Liver (tissue), 3 donors: Measurements from ENCODE around the gene UACA.

ENCODE experiments used
- CTCF ChIP-seq: fragments of 150-350 bp; IDR thresholded peaks from 2 replicates; pipeline ENCODE4 v1.5.1; 2017; ENCODE audit warnings: improper control_type of control experiment, low read depth, low read length; ENCODE audit not compliant: missing input control
- FOXA1 ChIP-seq: IDR thresholded peaks from 2 replicates; pipeline ENCODE4 v1.6.1; 2016; ENCODE audit warnings: antibody characterized with exemption
- GABPA ChIP-seq, 2 donors: IDR thresholded peaks in 1 of 2; conservative IDR thresholded peaks in 1 of 2; 2 replicates each; pipeline ENCODE4 v1.6.1; 2016; ENCODE audit warnings: antibody characterized with exemption in 2 of 2, mild to moderate bottlenecking in 1 of 2, moderate library complexity in 1 of 2
- HNF4A ChIP-seq, 2 donors: conservative IDR thresholded peaks; 2 replicates each; pipeline ENCODE4 v1.6.1; 2016; ENCODE audit warnings: antibody characterized with exemption in 2 of 2, mild to moderate bottlenecking in 2 of 2
- JUND ChIP-seq, 2 donors: IDR thresholded peaks; 2 replicates each; pipeline ENCODE4 v1.6.1; 2016; ENCODE audit warnings: antibody characterized with exemption in 2 of 2
- MAX ChIP-seq: IDR thresholded peaks from 2 replicates; pipeline ENCODE4 v1.6.1; 2016; ENCODE audit warnings: antibody characterized with exemption
- NR2F2 ChIP-seq: IDR thresholded peaks from 2 replicates; pipeline ENCODE4 v1.6.1; 2016; ENCODE audit warnings: antibody characterized with exemption
- RAD21 ChIP-seq, 2 donors: IDR thresholded peaks; 2 replicates each; pipeline ENCODE4 v1.6.1; 2016; ENCODE audit warnings: antibody characterized with exemption in 2 of 2, mild to moderate bottlenecking in 2 of 2
- RXRA ChIP-seq, 2 donors: IDR thresholded peaks; 2 replicates each; pipeline ENCODE4 v1.6.1; 2017 to 2018; ENCODE audit warnings: antibody characterized with exemption in 2 of 2, mild to moderate bottlenecking in 1 of 2
- SP1 ChIP-seq: IDR thresholded peaks from 2 replicates; pipeline ENCODE4 v1.6.1; 2018; ENCODE audit warnings: antibody characterized with exemption, mild to moderate bottlenecking
- TAF1 ChIP-seq: conservative IDR thresholded peaks from 2 replicates; pipeline ENCODE4 v1.6.1; 2016; ENCODE audit warnings: antibody characterized with exemption, mild to moderate bottlenecking
- YY1 ChIP-seq: IDR thresholded peaks from 2 replicates; pipeline ENCODE4 v1.6.1; 2016; ENCODE audit warnings: antibody characterized with exemption, mild to moderate bottlenecking
- TF ChIP-seq, protein P1 (sequence below): IDR thresholded peaks from 2 replicates; pipeline ENCODE4 v1.6.1; 2016; ENCODE audit warnings: antibody characterized with exemption
- donor health status: healthy.
- donor health status: healthy.

GRCh38 chr15:70792171-70792573 is 28.8 kb upstream of the UACA start:
- no peak for TF ChIP-seq CTCF
- TF ChIP-seq GABPA (IDR thresholded peaks at IDR 0.05 in 1 of 2, conservative IDR thresholded peaks at IDR 0.05 in 1 of 2) = no peak
- TF ChIP-seq, protein P1, sequence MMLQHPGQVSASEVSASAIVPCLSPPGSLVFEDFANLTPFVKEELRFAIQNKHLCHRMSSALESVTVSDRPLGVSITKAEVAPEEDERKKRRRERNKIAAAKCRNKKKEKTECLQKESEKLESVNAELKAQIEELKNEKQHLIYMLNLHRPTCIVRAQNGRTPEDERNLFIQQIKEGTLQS = no peak
- no peak for TF ChIP-seq MAX
- TF ChIP-seq SP1 = no peak
- TF ChIP-seq YY1 = no peak
- TF ChIP-seq TAF1 = no peak
- TF ChIP-seq HNF4A (conservative IDR thresholded peaks at IDR 0.05) = no peak
- TF ChIP-seq FOXA1 = no peak
- no peak for TF ChIP-seq RAD21 (IDR thresholded peaks at IDR 0.05)
- no peak for TF ChIP-seq JUND (IDR thresholded peaks at IDR 0.05)
- TF ChIP-seq NR2F2 = no peak
- no peak for TF ChIP-seq RXRA (IDR thresholded peaks at IDR 0.05)
